ENCODE data around the gene CST8.

Gene CST8

GRCh38 chr20:23526850-23527249 lies 35.9 kb downstream of the CST8 start:
- DNase-seq: no peak

GRCh38 chr20:23528867-23529431 lies 38.0 kb downstream of the CST8 start:
- no peak for DNase-seq

- DNase-seq: no peak
These were observed 40.1 kb downstream of the CST8 start for GRCh38 chr20:23530937-23531567.

- DNase-seq: no peak
These were observed 41.6 kb downstream of the CST8 start for GRCh38 chr20:23532533-23532932.

- DNase-seq: no peak
These were observed 42.2 kb downstream of the CST8 start for GRCh38 chr20:23533161-23533560.

- no peak for DNase-seq
These were observed 44.1 kb downstream of the CST8 start for GRCh38 chr20:23534801-23535593.

- DNase-seq: no peak
These were observed 45.5 kb downstream of the CST8 start for GRCh38 chr20:23536328-23536974.

- no peak for DNase-seq
These were observed 46.1 kb downstream of the CST8 start for GRCh38 chr20:23537030-23537429.

- no peak for DNase-seq
These were observed 49.7 kb downstream of the CST8 start for GRCh38 chr20:23540624-23541023.

GRCh38 chr20:23541330-23541729 lies 50.4 kb downstream of the CST8 start:
- DNase-seq: no peak

GRCh38 chr20:23541776-23542175 lies 50.9 kb downstream of the CST8 start:
- no peak for DNase-seq

GRCh38 chr20:23542801-23543200 lies 51.9 kb downstream of the CST8 start:
- DNase-seq: no peak

GRCh38 chr20:23544133-23544532 lies 53.2 kb downstream of the CST8 start:
- no peak for DNase-seq
